NT2/D1 (cell line): ENCODE data around the gene PLCH1.

Experiments used
- YY1 ChIP-seq: IDR thresholded peaks from 2 replicates; pipeline ENCODE4 v1.6.1; 2011; ENCODE audit not compliant: insufficient read length, insufficient read depth
- ZNF274 ChIP-seq: IDR thresholded peaks from 2 replicates; pipeline ENCODE4 v1.6.1; 2011; ENCODE audit warnings: mild to moderate bottlenecking, low read depth, low read length

DNA sequence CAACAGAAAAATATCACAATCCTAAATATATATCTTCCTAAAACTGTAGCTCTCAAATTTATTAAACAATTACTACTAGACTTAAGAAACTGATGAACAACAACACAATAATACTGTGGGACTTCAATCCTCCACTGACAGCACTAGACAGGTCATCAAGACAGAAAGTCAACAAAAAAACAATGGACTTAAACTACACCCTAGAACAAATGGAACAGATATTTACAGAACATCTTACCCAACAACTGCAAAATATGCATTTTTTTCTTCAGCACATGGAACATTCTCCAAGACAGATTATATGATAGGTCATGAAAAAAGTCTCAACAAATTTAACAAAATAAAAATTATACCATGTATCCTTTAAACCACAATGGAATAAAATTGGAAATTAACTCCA lies 133.4 kb downstream of the PLCH1 start:
- no peak for TF ChIP-seq ZNF274
- no peak for TF ChIP-seq YY1
